ENCODE measurements around the gene RPS19.

DNA sequence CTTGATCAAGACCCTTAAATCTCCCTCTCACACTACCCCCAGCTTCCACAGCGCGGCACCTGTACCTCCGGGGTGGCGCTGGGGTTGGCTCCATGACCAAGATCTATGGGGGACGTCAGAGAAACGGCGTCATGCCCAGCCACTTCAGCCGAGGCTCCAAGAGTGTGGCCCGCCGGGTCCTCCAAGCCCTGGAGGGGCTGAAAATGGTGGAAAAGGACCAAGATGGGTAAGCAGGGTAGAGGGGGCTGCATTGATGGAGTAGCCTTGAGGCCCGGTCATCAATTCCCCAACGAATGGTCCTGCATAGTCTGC, 8.9 kb downstream of the RPS19 start:
- TF ChIP-seq, protein P1, sequence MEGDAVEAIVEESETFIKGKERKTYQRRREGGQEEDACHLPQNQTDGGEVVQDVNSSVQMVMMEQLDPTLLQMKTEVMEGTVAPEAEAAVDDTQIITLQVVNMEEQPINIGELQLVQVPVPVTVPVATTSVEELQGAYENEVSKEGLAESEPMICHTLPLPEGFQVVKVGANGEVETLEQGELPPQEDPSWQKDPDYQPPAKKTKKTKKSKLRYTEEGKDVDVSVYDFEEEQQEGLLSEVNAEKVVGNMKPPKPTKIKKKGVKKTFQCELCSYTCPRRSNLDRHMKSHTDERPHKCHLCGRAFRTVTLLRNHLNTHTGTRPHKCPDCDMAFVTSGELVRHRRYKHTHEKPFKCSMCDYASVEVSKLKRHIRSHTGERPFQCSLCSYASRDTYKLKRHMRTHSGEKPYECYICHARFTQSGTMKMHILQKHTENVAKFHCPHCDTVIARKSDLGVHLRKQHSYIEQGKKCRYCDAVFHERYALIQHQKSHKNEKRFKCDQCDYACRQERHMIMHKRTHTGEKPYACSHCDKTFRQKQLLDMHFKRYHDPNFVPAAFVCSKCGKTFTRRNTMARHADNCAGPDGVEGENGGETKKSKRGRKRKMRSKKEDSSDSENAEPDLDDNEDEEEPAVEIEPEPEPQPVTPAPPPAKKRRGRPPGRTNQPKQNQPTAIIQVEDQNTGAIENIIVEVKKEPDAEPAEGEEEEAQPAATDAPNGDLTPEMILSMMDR (IDR thresholded peaks at IDR 0.05 in 8 of 11, conservative IDR thresholded peaks at IDR 0.05 in 3 of 11): no peak
- TF ChIP-seq POLR2AphosphoS5 (IDR thresholded peaks at IDR 0.05): no peak

All from spleen (tissue), 7 donors.